GM18498 (cell line): ENCODE data around the gene CDC7.
A peak's percentile ranks its signal among the peaks of the same experiment; 100 is the strongest.
"Not testable (repeated sequence)": the region's sequence is repeated elsewhere in the genome, so short reads cannot be mapped to it uniquely, and the experiment has no call there.

Experiments
- ATAC-seq: cut with Tn5 transposase; IDR thresholded peaks from one replicate; pipeline ENCODE4 v1.9.1; 2021; ENCODE audit warnings: mild to moderate bottlenecking, moderate library complexity; ENCODE audit not compliant: unreplicated experiment

CDC7 gene

DNA sequence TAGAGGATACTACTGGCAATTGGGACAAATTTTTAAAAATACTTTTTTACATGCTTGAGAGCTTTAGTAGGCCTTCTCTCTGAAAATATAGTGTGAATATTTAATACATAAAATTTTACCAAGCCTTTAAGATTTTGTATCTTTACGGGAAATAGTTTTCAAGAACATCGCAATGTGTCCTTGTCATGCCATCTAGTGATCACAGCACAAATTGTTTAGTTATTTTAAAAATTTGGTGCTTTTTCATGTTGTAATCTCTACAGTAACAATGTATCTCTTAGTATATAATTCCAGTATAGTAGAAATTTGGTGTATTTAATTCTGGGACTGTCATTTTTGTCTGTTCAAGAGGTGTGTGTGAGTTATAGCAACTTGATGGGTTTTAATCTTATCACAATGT lies 6.7 kb downstream of the CDC7 start:
- ATAC-seq, result no peak

DNA sequence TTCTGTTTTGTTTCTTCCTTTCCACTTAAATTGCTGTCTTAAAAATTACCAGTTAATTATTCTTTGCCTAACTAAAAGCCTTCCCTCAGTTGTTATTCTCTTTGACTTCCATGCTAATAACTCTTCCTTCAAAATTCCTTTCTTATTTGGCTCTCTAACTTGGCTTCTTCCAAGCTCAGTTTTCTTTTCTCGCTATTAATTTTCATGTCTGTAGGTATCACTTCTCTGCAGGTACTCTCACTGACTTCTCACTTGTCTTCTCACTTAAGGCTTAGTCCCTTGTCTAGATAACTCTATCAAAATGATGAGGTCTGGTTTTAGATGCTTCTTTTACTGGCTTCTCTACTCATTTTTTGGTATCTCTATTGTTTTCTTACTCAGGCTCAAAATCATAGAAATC lies 10.1 kb downstream of the CDC7 start:
- ATAC-seq, result no peak

DNA sequence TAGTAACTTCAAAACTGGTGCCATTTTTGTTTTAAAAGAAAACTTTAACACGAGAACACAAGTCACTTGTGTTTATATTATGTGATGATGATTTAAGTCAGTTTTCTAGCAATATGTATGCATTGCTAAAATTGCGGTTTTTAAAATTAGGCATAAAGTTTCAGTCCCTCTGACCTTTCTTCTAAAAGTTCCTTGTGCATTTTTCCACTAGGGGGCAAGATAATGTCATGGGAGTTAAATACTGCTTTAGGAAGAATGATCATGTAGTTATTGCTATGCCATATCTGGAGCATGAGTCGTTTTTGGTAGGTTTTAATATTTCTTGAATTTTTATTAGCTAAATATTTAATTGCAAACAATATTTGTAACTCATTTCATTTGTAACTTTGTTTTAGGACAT lies 10.7 kb downstream of the CDC7 start:
- ATAC-seq, result no peak

DNA sequence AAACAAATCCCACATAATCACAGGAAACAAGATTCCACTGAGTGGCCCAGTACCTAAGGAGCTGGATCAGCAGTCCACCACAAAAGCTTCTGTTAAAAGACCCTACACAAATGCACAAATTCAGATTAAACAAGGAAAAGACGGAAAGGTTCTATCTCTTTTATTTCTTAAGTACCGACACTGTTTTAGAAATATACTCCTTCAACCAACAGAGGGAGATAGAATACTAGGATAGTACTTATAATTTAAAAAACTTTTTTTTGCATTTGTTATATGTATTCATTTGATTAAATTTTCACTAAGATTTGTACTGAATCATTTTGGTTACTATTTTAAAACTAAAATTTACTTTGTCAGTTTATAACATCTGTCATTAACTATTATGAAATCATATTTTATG lies 12.5 kb downstream of the CDC7 start:
- no peak for ATAC-seq

DNA sequence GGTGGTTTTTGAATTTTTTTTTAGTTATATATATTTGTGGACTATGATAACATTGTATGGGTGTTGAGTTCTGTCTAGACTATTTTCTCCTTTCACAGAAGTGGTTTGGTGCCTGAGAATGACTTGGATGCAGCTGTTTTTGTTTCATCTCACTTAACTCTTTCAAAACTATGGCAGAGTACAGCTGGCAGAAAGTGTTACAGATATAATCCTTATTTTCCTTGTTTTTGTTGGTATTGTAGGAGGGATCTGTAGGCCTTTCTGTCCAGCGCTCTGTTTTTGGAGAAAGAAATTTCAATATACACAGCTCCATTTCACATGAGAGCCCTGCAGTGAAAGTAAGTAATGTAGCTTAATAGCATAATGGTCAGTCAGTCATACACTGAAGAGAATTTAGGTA lies 13.1 kb downstream of the CDC7 start:
- no peak for ATAC-seq

DNA sequence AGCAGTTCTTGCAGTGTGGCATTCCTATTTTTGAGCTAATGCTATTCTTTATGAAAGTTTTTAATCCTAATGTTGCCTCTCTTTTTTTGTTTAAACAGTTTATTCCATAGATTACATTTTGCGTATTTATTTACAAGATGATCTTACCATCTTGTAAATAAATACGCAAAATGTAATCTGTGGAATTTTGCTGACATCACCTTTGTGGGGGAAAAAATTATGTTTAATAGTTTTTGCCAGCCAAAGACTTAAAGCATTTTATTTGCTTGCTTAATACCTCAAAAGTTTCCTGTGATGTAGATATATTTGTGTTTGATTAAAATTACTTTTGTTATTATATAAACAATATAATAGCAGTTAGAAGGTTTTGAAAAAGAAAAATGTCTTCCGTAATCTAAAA lies 15.3 kb downstream of the CDC7 start:
- no peak for ATAC-seq

DNA sequence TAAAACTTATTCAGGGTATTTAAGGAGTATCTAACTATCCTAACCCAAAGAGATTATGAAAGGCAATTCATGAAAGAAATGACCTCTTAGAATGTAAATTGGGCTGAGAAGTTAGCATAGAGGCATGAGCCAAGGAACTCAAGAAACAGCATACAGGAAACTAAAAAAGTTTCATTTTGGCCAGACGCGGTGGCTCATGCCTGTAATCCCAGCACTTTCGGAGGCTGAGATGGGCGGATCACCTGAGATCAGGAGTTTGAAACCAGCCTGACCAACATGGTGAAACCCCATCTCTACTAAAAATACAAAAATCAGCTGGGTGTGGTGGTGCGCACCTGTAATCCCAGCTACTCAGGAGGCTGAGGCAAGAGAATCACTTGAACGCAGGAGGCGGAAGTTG lies 16.0 kb downstream of the CDC7 start:
- not testable (repeated sequence) for ATAC-seq

DNA sequence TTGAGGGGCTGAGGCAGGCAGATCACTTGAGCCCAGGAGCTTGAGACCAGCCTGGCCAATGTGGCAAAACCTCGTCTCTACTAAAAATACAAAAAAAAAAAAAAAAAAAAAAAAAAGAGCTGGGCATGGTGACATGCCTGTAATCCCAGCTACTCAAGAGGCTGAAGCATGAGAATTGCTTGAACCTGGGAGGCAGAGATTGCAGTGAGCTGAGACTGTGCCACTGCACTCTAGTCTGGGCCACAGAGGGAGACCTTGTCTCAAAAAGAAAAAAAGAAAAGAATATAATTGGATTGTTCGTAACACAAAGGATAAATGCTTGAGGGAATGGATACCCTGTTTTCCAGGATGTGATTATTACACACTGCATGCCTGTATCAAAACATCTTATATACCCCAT lies 18.5 kb downstream of the CDC7 start:
- not testable (repeated sequence) for ATAC-seq

DNA sequence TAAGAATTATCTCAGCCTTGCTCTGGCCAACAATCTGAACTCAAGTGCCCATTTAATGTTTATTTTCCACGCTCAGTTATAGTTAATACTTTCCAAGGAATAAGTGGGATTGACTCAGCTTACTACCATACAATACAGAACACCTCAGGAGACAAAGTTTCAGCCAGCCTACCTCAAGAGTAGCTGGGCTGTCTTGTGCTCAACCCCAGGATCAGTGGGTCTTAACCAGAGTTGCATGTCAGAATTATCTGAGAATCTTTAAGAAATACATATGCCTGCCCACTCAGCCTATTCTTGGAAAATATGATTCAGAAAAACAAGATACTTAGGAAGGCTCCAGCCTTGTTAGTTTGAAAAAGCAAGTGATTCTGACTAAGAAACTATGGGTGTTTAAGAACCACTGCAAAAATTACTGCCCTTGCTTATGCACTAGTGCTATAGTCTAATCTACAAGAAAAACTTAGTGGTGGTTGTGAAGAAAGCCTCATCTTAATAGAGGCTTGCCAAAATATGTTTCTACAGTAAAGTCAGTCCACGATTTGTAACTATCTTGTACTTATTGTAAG lies 20.4 kb downstream of the CDC7 start:
- ATAC-seq, result no peak

DNA sequence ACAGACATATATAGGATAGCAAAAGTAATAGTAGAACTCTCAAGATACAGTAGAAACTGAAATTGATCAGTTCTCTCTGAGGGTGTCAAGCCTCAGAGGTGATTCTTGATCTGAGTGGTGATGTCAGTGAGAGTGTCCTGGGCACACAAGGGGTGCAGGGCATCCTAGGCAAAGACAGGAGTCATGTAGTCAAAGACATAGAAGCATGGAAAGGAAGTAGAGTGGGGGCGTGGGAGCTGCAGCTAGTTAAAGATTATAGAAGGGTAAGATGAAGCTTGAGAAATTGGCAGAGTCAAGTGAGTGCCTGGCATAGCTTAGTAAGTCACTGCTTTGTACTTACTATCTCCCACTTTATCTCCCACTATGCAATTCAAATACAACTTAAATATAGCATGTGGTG lies 22.8 kb downstream of the CDC7 start:
- ATAC-seq, result peak; percentile 100

DNA sequence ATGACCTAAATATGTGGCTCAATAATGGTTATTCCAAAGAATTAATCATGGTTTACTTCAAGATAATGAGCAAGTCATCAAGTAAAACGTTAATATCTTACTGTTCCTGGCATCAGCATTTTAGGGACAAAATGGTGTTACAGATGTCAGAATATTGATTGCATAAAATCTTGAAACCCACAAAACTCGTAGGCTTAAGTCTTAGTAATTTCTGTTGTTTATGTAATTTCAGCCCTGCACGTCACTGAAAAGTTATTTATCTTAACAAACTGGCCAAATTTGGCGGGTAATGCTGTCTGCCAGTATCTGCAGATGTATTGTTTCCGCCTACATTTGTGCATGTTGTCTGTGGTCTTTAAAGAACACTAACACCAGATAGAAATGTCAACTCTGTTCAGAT lies 25.8 kb downstream of the CDC7 start:
- ATAC-seq, result no peak

DNA sequence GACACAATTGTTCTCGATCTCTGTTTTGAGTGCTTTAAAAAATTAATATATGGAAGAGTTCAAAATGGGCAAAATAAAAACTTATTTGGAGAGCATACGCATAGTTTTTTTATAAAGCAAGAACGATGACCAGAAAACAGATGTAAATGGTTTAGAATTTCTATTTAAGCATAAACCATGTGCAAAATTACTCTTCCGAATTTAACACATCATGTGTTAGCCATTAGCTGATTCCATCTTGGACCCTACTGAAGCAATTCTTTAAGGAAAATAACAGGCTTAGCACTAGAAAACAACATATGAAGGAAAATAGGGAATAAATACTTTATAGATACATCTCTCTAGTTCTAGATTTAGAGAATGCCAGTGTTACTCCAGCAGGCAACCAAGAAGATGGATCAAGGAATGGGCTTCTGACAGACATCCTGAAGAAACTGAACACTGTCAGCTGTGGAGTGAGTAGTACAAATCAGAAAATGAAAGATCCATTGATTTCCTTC lies 26.7 kb downstream of the CDC7 start:
- ATAC-seq, result no peak

DNA sequence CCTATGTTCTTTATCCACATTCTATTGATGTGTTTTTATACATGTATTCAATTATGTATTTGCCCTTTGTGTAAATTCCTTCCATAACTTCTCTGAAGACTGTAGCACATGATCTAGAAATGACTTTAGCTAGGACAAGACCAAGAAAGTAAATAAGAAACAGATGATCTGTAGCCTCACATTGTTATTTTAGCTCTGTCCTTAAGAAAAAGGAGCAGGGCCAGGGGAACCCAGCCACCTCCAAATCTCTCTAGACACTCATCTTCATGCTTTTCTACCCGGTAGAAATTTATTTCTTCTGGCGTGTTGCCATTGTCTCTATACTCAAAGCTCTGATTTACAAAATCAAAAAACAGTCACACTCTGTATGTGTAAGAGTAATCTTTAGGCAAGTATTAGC lies 27.1 kb downstream of the CDC7 start:
- ATAC-seq, result no peak

DNA sequence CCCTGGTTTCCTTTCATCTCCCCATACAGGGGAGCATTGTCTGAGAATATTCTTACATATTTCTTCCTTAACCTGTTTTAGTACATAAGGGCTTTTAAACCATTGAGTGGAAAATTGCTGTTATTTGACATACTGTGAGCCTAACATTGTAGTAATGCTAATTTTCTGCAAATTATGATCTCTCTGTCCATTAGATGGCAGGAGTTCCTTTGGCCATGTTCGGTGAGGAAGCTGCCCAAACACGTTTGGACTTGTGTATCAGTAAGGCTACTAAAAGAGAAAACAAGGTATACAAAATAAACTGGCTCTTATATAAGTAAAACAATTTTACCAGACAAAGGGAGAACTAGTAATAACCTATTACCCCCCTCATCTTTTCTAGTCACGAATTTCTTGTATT lies 29.2 kb downstream of the CDC7 start:
- ATAC-seq, result no peak

DNA sequence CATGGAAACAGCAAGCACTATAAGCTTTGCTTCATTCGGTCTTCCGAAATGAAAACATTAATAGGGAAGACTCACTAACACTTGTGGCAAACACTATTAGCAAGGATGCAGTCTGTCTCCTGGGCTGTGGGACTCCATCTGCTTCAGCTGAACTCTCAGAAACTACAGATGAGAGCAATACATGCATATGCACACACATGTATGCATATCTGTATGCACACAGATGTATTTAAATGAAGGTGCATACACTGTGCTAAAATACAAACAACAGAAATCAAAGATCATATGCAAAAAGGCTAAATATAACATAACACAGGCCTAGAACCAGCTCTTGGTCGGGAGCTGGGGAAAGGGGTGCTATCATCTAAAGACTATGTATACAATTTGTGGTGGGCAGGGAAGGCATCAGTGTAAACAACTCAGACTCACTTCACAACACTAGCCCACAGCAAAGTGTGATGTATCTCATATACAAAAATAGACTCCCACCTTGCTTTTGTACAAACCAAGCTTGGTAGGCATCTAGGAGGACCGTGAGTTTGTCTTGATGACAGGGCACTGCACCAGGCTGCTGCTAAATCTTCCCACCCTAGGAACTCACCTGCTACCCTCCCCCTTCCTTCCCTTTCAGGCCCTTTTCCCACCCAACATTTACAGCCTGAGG lies 32.8 kb downstream of the CDC7 start:
- no peak for ATAC-seq

DNA sequence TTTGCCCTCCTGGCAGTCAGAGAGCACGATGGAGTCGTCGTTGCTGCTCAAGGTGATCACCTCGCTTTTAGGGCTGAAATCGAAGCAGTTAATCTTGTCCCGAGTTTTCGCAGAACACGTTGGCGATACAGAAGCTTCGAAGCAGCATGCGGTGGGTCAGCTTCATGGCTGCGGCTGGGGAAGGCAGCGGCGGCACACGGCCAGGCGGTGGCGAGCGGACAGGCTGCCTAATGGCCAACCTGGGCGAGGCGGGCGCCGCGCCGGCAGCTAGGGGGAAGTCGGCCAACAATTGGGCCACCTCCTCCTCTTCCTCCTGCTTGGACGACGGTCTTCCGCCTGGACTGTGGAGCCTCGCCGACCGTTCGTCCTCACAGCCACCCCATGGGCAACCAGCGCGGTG lies 34.8 kb downstream of the CDC7 start:
- no peak for ATAC-seq

DNA sequence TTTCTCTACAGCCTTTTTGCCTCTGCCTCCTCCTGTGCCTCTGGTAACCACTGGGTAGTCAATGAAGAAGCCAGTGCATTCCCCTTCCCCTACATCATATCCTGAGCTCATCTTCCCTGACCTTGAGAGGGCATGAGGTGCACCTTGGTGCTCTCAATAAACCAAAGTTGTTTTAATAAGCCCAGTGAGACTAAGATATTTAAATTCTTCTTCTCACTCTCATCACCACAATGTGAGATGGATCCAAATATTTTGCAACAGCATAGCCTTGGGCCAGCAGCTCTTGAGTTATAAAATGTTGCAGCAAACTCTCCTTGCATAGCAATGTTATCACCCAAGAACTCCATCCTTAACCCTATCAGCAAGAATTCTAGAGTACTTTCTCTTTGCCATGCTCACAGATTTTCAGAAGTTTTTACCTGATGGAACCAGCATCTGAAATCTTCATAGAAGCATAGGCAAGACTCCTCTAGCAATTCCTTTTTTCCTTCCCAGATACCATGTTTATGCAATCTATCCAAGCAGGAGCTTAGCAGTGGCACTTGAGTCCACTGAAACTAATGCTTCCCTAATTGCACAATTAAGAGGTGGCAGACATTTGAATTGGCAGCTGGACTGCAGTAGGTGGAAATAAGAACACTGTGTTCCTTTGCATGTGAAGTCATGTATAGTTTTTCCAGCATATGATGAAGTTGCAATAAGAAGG lies 36.8 kb downstream of the CDC7 start:
- ATAC-seq, result no peak

DNA sequence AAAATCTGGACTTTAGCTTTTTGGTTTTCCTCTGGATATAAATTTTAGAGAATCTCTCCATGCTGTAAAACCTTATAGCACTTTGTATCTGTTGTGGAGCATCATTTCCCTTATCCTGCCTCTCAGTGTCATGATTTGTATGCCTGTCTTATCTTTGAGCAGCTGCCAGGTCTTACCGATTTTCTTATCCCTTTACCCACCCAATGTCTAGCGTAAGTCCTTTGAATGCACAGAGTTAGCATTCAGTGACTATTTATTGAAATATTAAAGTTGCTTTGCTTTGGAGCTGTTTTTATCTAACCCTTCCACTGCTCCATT lies 37.3 kb downstream of the CDC7 start:
- no peak for ATAC-seq

DNA sequence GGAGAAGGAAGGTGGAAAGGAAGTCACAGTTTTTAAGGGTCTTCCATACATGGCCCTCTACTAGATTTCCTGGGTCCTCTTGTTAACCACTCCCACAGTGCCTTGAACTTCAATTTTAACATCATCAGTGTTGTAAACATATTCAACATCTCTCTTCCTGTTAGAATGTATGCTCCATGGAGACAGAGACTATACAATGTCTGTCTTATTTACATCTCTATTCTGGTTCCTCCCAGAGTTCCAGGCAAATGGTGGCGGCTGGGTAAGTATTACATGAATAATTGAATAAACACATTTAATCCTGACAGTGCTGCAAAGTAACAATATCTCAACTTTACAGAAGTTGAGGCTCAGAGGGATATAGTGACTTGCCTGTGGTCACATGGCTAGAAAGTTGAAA lies 40.3 kb downstream of the CDC7 start:
- no peak for ATAC-seq

DNA sequence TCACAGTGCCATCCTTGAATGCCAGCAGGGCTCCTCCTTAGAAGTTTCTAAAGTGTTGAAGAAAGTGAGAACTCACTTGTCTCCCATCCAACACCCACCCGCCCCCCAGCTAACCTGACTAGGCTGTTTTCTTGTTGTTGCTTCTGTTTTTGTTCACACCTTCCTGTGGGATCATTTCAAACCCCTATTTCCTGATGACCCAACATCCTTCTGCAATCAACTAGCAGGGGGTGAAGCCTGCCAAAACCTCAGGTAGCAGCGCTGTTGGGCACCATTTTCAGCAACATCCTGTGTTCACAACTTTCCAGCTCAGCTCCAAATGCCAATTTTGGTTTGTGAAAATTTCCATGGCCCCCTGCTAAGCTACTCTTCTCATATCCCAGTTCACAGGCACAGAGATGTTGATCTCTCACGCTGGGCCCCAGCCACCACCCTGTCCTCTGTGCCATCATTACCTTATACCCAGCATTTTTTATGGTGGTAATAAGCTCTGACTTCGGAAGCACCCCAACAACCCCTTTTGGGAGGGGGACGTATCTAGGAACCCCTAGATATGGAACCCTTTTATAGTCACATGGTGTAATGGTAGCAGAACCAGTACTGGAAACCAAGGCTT lies 41.4 kb downstream of the CDC7 start:
- ATAC-seq, result no peak

DNA sequence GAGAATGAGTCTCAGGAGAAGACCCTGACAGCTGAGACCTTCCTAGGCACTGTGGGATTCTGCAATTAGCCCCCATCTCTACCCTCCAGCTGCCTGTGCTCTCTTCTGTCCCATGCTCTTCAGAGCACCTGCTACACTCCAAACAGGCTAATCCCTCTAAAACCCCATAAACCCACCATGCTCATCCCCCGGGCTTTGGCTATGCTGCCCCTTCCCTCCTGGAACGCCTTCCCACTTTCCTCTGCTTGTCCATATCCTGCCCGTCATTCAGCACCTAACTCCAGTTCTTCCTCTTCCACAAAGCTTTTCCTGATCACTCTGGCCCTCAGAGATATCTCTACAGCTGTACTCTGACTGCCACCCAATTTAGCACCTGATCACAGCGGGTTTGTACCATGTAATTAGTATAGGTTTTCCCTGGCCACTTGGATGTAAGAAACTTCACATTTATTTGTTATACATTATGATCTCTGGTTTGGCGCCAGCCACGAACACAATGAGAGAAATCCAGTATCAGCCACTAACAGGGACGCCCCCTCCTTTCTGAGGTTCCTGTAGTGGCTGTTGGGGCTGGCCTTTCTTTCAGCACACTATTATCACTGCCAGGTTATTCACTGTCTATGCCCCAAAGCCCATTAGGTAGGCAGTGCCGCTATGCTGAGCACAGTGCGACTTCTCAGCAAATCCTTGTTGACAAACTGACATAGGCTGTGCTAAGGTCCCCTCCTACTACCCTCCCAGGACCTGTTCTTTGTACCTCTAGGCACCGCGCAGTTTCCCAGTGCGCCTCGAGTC lies 45.1 kb downstream of the CDC7 start:
- ATAC-seq, result no peak

DNA sequence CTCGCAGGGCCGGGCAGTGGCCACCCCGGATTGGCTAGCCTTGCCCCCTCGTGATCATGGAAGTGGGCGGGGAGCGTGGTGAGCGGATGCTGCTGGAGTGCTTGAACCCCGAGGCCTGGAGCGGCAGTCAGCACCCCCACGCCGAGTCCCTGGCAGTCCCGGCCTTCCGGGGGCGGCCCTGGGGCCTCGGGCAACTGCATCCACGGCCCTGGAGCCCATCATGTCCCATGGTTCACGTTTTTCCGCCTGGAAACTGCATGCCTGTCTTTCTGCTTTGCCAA lies 45.6 kb downstream of the CDC7 start:
- no peak for ATAC-seq
